Measurements from ENCODE around the gene PCNT.

PCNT gene

DNA sequence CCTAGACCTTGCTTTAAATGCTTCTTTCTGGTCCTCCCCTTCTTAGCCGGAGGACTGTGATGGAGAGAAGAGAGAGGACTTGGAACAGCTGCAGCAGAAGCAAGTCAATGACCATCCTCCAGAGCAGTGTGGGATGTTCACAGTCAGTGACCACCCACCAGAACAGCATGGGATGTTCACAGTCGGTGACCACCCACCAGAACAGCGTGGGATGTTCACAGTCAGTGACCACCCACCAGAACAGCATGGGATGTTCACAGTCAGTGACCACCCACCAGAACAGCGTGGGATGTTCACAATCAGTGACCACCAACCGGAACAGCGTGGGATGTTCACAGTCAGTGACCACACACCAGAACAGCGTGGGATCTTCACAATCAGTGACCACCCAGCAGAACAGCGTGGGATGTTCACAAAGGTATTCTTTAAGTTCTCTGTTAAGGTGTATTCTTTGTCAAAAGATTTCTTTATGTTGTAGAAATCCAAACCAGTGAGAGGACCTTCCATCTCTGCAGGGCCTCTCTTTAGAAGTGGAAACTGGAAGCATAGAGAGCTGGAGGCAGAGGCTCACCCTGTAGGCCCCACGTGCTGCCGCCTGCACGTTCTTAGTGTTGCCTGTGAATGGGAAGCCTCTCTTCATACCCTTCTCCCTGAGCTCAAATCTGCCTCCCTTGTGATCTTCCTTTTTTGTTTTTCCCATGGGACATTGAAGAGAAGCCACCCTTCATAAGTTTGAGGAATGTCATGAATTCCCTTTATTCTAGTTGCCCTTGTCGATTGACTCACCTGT is 10.6 kb downstream of the PCNT start:
- no peak for DNase-seq

DNA sequence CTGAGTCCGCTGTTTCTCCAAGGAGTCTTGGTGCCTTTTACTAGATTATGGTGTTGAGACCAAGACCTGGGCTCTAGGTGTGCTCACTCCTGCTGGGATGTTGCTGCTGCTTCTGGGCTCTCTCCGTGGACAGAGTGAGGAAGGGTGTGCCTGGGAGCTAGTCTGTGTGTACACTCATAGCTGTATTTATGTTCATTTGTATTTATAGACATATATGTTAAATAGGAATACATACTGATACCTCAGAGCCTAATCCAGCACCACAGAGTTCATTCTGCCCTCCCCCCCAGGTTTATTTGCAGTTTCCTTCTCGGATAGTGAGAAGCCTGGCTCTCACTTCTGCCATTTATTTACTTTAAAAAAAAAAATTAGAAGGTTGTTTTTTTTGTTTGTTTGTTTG is 12.6 kb downstream of the PCNT start:
- no peak for DNase-seq

GRCh38 chr21:46340998-46341397 is 17.0 kb downstream of the PCNT start:
- no peak for DNase-seq

DNA sequence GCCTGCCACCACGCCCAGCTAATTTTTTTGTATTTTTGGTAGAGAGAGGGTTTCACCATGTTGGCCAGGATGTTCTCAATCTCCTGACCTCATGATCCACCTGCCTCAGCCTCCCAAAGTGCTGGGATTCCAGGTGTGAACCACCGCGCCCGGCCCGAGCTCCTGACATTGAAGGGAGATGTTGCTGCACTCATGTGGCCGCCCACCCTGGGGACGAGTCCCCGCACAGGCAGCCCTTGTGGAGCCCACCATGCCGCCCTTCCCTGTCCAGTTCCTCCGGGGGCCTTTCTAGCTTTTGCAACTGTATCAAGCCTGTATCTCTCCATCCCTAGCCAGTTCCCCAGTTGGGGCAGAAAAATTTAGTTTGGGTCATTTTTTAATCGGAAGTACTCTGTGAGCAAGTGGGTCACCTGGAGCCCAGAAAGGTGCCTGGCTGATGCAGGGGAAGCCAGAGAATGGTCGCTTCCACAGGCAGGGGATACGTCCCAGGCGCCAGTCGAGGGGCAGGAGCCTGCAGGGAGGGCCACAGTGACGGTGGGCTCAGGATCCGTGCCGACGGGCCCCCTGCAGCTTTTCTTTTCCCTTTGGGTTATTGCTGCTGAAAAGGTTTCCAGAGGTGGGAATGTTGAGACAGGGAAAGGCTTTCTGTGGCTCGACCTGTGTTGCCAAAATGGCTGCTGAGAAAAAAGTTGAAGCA is 20.4 kb downstream of the PCNT start:
- DNase-seq, result no peak

GRCh38 chr21:46345861-46346260 is 21.9 kb downstream of the PCNT start:
- DNase-seq, result no peak

DNA sequence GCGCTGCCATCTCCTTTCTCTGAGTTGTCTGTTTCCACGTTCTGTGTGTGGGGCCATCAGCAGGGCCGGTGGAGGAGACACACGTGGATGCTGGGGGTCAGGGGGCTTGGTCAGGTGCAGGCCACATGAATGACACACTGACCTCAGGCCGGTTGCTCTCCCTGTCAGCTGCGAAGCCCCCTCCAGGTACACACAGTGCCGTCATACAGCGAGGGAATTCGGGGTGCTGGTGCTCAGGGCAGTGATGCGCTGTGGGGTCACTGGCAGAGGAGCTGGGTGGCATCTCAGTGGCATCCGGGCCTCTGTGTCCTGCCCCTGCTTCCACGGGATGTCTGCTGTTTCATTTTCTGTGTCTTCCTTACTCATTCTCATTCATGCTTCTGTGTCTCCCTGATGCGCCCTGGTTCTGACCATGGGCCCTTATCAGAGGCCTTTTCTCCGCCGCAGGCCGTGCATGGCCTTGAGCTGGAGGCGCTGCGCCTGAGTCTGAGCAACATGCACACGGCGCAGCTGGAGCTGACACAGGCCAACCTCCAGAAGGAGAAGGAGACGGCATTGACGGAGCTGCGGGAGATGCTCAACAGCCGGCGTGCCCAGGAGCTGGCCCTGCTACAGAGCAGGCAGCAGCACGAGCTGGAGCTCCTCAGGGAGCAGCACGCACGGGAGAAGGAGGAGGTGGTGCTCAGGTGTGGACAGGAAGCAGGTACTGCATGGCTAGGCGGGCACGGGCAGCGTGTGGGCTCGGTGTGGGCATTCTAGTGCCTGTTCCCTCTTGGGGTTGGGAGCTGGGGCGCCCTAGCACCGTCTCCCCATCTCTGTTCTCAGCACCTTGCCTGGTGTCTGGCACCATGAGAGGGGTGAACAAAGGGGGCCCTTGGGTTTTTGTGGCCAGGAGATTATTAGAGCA is 22.6 kb downstream of the PCNT start:
- no peak for DNase-seq

GRCh38 chr21:46347203-46347550 is 23.2 kb downstream of the PCNT start:
- no peak for DNase-seq

DNA sequence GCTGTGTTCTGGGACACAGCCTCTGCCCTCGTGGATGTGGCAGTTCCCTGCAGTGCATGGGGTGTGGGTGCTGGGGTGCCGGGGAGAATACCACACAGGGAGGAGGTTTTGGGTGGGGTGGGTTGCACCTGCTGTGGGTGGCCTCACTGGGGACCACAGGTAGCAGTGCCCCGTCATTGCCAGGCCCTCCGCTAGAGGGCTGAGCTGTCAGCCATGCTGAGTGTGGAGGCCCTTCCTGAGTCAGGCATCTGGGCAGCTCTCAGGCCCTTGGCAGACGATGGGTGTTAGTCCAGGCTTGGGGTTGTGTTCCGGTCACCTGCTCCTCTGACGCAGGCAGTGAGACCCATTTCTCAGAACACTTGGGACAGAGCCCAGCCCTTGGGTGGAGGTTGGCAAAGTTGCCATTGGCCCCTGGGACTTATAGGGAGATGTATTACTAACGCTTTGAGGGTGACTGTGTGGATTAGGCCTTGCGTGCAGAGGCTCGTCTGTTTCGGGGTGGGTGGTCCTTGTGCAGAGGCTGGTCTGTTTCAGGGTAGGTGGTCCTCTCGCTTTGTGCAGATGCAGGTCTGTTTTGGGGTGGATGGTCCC is 23.9 kb downstream of the PCNT start:
- no peak for DNase-seq

DNA sequence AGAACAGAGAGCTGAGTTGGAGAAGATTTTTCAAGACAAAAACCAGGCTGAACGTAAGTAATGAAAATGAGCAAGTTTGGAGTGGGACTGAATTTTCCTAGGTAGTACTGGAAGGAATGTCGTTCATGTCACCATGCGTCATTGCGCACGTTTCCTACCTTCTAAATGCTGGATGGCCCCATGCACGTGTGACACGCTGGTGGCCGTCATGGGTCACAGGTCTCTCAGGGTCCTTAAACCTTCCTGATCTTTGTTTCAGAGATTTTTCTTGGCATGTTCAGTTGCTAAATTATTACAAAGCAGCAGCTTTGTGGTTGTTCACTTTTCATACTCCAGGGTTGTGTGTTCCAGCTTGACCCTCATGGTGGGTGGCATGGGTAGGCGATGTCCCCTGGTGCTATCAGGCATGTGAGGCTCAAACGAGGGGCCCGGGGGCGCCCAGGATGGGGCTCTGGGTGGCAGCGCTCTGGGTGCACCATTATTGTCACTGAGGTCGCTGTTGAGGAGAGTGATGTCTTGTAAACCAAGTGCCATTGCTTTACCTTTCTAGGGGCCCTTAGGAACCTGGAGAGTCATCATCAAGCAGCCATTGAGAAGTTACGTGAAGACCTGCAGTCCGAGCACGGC is 25.3 kb downstream of the PCNT start:
- DNase-seq, result no peak

GRCh38 chr21:46350571-46350970 is 26.6 kb downstream of the PCNT start:
- DNase-seq, result no peak

DNA sequence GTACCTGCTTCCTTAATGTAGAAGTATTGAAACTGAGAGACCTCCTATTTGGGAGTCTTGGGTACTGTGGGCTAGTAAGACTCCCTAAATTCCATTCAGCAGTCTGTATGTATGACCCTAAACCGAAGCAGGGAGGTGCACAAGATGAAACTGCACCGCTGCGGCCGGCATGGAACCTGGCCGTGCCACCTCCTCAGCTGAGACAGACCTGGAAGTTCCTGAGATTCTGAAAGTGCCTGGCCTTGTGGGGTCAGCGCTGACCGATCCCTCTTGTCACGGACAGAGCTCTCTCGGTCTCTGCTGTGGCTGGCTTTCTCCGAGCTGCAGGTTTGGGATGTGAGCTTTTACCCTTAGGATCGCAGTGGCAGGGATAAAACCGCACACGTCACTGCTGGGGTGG is 27.0 kb downstream of the PCNT start:
- no peak for DNase-seq

- DNase-seq, result no peak
Observed at GRCh38 chr21:46351476-46352163, 27.7 kb downstream of the PCNT start.

DNA sequence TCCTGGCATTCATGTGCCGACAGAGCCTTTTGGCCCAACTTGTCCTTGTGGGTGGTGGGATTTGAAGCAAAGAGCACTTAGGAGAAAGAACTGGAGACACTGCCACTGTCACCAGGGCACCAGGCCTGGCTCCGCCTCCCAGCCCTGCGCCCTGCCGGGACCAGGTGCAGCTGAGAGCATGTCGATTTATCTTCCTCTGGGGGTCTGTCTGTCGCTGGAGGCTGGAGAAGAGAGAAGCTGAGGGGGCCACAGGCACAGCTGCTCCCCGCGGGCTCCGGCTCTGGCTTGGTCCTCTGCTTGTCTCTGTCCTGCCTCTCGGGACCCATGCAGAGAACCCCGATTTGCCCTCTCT is 28.2 kb downstream of the PCNT start:
- DNase-seq, result no peak

DNA sequence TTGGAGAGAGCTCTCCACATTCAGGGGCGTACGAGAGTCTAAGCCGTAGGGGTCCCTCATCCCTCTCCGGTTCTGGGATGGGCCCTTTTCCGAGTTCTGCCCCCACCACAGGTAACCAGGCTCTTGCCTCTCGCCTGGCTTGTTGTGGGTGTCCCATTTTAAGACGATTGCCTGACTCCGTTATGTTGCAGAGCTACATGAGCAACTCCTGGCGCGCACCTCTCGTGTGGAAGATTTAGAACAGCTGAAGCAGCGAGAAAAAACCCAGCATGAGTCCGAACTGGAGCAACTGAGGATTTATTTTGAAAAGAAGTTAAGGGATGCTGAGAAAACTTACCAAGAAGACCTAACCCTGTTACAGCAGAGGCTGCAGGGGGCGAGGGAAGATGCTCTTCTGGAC is 29.0 kb downstream of the PCNT start:
- no peak for DNase-seq

- DNase-seq, result no peak
Observed at GRCh38 chr21:46354046-46354445, 30.1 kb downstream of the PCNT start.

- no peak for DNase-seq
Observed at GRCh38 chr21:46354518-46354917, 30.6 kb downstream of the PCNT start.

- no peak for DNase-seq
Observed at GRCh38 chr21:46355161-46356004, 31.4 kb downstream of the PCNT start.

DNA sequence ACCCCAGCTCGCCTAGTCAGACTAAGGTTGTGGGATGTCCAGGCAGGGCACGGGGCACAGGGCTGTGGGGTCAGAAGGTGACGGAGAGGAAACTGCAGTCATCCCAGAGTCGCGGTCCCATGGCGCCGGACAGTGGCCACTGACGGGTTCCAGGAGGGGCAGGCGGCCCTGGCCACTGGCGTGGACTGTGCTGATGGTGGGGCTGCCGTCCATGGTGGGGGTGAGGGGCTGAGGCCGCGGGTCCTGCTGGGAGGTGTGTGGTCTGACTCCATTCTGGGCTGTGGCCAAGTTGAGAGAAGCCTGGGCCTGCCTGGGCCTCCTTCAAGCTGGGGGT is 32.0 kb downstream of the PCNT start:
- DNase-seq, result no peak

DNA sequence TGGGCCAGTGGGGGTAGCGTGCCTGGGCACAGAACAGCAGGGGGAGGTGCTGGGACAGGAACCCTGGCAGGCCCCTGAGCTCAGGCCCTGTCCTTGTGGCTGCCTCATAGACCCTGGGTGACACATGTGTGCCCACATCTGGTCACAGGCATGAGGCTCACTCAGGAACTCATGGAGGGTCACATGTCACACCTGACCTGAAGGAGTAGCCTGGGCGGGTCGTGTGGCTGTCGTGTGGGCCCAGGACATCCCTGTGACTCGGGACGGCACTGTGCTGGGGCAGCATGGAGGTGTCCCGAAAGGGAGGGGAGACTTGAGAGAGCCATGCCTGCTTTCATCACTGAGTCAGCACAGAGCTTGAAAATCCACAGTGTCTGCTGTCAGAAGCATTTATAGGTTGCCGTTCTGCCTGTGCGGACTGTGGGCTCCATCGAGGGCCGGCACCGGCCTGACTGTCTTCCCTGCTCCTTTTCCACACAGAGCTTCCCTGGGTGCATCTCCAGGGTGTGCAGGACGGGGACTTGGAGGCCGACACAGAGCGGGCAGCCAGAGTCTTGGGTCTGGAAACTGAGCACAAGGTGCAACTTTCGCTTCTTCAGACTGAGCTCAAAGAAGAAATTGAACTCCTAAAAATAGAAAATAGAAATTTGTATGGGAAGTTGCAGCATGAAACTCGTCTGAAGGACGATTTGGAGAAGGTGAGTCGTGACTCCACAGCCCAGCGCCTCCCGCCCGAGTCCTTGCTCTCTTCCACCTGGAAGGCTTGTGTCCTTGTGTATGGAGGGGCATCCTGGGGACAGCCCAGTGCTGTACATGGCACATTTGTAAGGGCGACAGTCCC is 32.8 kb downstream of the PCNT start:
- DNase-seq, result no peak

DNA sequence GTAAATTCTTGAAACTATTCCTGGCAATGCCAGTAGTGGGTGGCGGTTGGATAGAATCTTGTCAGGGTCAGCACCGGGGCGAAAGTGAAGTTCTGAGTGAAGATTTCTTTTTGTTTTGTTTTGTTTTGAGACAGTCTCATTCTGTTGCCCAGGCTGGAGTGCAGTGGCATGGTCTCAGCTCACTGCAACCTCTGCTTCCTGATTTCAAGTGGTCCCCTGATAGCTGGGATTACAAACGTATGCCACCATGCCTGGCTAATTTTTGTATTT is 33.3 kb downstream of the PCNT start:
- no peak for DNase-seq
